Chondrocyte (in vitro differentiated cells): Measurements from ENCODE around the gene CBX2. TPM values are rescaled to one million over a fixed set of nuclear protein-coding genes. Genes with fewer than 3 reads are reported as not detected.

ENCODE experiments used
- DNase-seq: peaks from one replicate; pipeline ENCODE4 v3.0.0; 2021; ENCODE audit warnings: mixed read lengths, low spot score
- H3K27ac Mint-ChIP-seq: one replicate; pipeline ENCODE4 v1.8.0; 2021; ENCODE audit warnings: mild to moderate bottlenecking, moderate library complexity, mixed read lengths; ENCODE audit not compliant: unreplicated experiment
- H3K27me3 Mint-ChIP-seq: 2 replicates; pipeline ENCODE4 v1.8.0; 2021; ENCODE audit warnings: low read depth, mixed read lengths
- H3K36me3 Mint-ChIP-seq: 2 replicates; pipeline ENCODE4 v1.8.0; 2021; ENCODE audit warnings: low read depth, mixed read lengths
- H3K4me1 Mint-ChIP-seq: 2 replicates; pipeline ENCODE4 v1.8.0; 2021; ENCODE audit warnings: low read depth, mild to moderate bottlenecking, mixed read lengths
- H3K4me3 Mint-ChIP-seq: one replicate; pipeline ENCODE4 v1.8.0; 2021; ENCODE audit warnings: mild to moderate bottlenecking, moderate library complexity, mixed read lengths; ENCODE audit not compliant: unreplicated experiment
- H3K9me3 Mint-ChIP-seq: 2 replicates; pipeline ENCODE4 v1.8.0; 2021; ENCODE audit warnings: low read depth, mixed read lengths
- CTCF ChIP-seq: fragments of 200-600 bp; sonication (generic); IDR thresholded peaks from 2 replicates; pipeline ENCODE4 v1.5.0; 2021; ENCODE audit warnings: antibody characterized with exemption, mild to moderate bottlenecking, moderate library complexity
- total RNA-seq: library from RNA; stranded (reverse); gene quantifications from 3 replicates; pipeline ENCODE4 v1.2.1, GENCODE V29; 2021

The CBX2 gene
- total RNA-seq, 1 donor from 2014 or later = 4.9 TPM

GRCh38 chr17:79832218-79833109, 54.5 kb downstream of the CBX2 start:
- peak; percentile 25 for TF ChIP-seq CTCF
- no peaks in the 10 kb centered on the region for H3K9me3 Mint-ChIP-seq
- peaks cover 7% of the 10 kb centered on the region for H3K36me3 Mint-ChIP-seq
- H3K27me3 Mint-ChIP-seq = no peaks in the 10 kb centered on the region
- H3K4me3 Mint-ChIP-seq = peak overlapping the region; percentile 52
- DNase-seq = no peak
- peak overlapping the region; percentile 63 for H3K27ac Mint-ChIP-seq
- peaks cover 40% of the 10 kb centered on the region for H3K4me1 Mint-ChIP-seq

- Mint-ChIP-seq H3K9me3 (no peaks in the 10 kb centered on the region), H3K27me3 (no peaks in the 10 kb centered on the region), H3K36me3 (peaks cover 7% of the 10 kb centered on the region), H3K4me3 (peak overlapping the region; percentile 52), H3K27ac (peak overlapping the region; percentile 63), H3K4me1 (peaks cover 47% of the 10 kb centered on the region)
- no peak for TF ChIP-seq CTCF
- no peak for DNase-seq
Measured at GRCh38 chr17:79833110-79833450, 55.1 kb downstream of the CBX2 start.

- H3K27ac Mint-ChIP-seq = no peak overlapping the region
- DNase-seq = no peak
- TF ChIP-seq CTCF = no peak
- H3K4me3 Mint-ChIP-seq = no peak overlapping the region
- no peaks in the 10 kb centered on the region for H3K27me3 Mint-ChIP-seq
- peaks cover 8% of the 10 kb centered on the region for H3K36me3 Mint-ChIP-seq
- peaks cover 44% of the 10 kb centered on the region for H3K4me1 Mint-ChIP-seq
- no peaks in the 10 kb centered on the region for H3K9me3 Mint-ChIP-seq
Measured at GRCh38 chr17:79833744-79834564, 56.0 kb downstream of the CBX2 start.

- TF ChIP-seq CTCF = peak; percentile 85
- Mint-ChIP-seq H3K4me1 (peaks cover 35% of the 10 kb centered on the region), H3K4me3 (no peak overlapping the region), H3K27ac (no peak overlapping the region), H3K27me3 (no peaks in the 10 kb centered on the region), H3K9me3 (no peaks in the 10 kb centered on the region), H3K36me3 (peaks cover 8% of the 10 kb centered on the region)
- DNase-seq = no peak
Measured at GRCh38 chr17:79834565-79835469, 56.9 kb downstream of the CBX2 start.
